SK-N-MC (cell line): ENCODE results near the gene AUNIP.

Source experiments
- EZH2 ChIP-seq: fragments of 200-600 bp; sonication (generic); IDR thresholded peaks from one replicate; pipeline ENCODE4 v1.6.1; 2017; ENCODE audit warnings: antibody characterized with exemption
- FOXP2 ChIP-seq: optimal IDR thresholded peaks from 2 replicates; pipeline ENCODE3; 2011; ENCODE audit warnings: mild to moderate bottlenecking, moderate library complexity; ENCODE audit not compliant: insufficient read depth; ENCODE audit errors: extremely low read length, control extremely low read depth
- POLR2AphosphoS5 ChIP-seq: IDR thresholded peaks from 2 replicates; pipeline ENCODE4 v1.6.1; 2012; ENCODE audit warnings: mild to moderate bottlenecking, low read depth, low read length, borderline replicate concordance

GRCh38 chr1:25854554-25854953 lies 4.7 kb downstream of the AUNIP start:
- TF ChIP-seq EZH2 (no peak), POLR2AphosphoS5 (no peak), FOXP2 (no peak)
